ENCODE data around the gene FBXL14.

Gene FBXL14

GRCh38 chr12:1594261-1595025, at the start of gene FBXL14:
TSS of gene FBXL14 (minus strand) at chr12:1594581. CDS start at chr12:1594066, 515 bp downstream.
- peak; percentile 94 for DNase-seq

- no peak for DNase-seq
These were observed 49.6 kb upstream of the FBXL14 start for GRCh38 chr12:1643905-1644533.

GRCh38 chr12:1643043-1643442, 48.7 kb upstream of the FBXL14 start:
- DNase-seq = no peak

GRCh38 chr12:1642513-1642912, 48.1 kb upstream of the FBXL14 start:
- no peak for DNase-seq

GRCh38 chr12:1640328-1641234, 46.2 kb upstream of the FBXL14 start:
- no peak for DNase-seq

- no peak for DNase-seq
These were observed 45.2 kb upstream of the FBXL14 start for GRCh38 chr12:1639538-1639937.

GRCh38 chr12:1638203-1638602, 43.8 kb upstream of the FBXL14 start:
- no peak for DNase-seq

- no peak for DNase-seq
These were observed 41.1 kb upstream of the FBXL14 start for GRCh38 chr12:1635301-1636095.

- DNase-seq = peak; percentile 59
These were observed 40.3 kb upstream of the FBXL14 start for GRCh38 chr12:1634590-1635191.

GRCh38 chr12:1634149-1634548, 39.8 kb upstream of the FBXL14 start:
- DNase-seq = no peak

GRCh38 chr12:1633459-1633858, 39.1 kb upstream of the FBXL14 start:
- no peak for DNase-seq

- no peak for DNase-seq
These were observed 38.3 kb upstream of the FBXL14 start for GRCh38 chr12:1632702-1633101.

GRCh38 chr12:1630827-1631591, 36.6 kb upstream of the FBXL14 start:
- DNase-seq = no peak

- DNase-seq = peak; percentile 10
These were observed 35.9 kb upstream of the FBXL14 start for GRCh38 chr12:1630133-1630826.

- no peak for DNase-seq
These were observed 35.2 kb upstream of the FBXL14 start for GRCh38 chr12:1629338-1630132.

- no peak for DNase-seq
These were observed 34.4 kb upstream of the FBXL14 start, which contains the start of gene WNT5B for GRCh38 chr12:1628666-1629337. TSS of gene WNT5B (plus strand) at chr12:1629231. CDS start at chr12:1631355, 2,124 bp downstream.

GRCh38 chr12:1622406-1622805, 28.0 kb upstream of the FBXL14 start:
- DNase-seq = no peak

- DNase-seq = no peak
These were observed 25.7 kb upstream of the FBXL14 start for GRCh38 chr12:1620092-1620491.

- no peak for DNase-seq
These were observed 25.2 kb upstream of the FBXL14 start for GRCh38 chr12:1619587-1619986.
